ENCODE data around the gene ECHDC3. TPM values are rescaled to one million over a fixed set of nuclear protein-coding genes. Genes with fewer than 3 reads are reported as not detected.

Gene ECHDC3
- total and polyA plus RNA-seq, 2 of the 8 experiments (the other 6 are each of a cell fraction or from before 2014, with no cell fraction given): 15.6 to 19.9 TPM

- Histone ChIP-seq H3K9me3 (ENCODE audit: insufficient read depth in 2 of 2, low read depth in 1 of 2, low read length in 1 of 2) (peaks cover 0 to under 1% of the 10 kb centered on the region in 2 experiments; a peak in 1 of 4 replicates), H2BK20ac (ENCODE audit: low read length) (no peak overlapping the region), H3K23ac (ENCODE audit: insufficient read length) (no peak overlapping the region), H3K14ac (ENCODE audit: insufficient read length) (no peak overlapping the region), H3K79me2 (ENCODE audit: control insufficient read depth in 1 of 2, insufficient read depth in 2 of 2, low read length in 2 of 2) (no peaks in the 10 kb centered on the region), H2AFZ (ENCODE audit: low read length) (0 out of 2 replicates have a peak overlapping the region, but pooled peaks have one; percentile 43), H3K4ac (replicated peaks; ENCODE audit: insufficient read length, low read depth, low read length) (peak overlapping the region; percentile 6), H2BK15ac (ENCODE audit: low read length) (no peak overlapping the region; the same call in 1 of the 2 replicates), H3K36me3 (ENCODE audit: control insufficient read depth in 2 of 4, insufficient read depth in 4 of 4, low read length in 3 of 4) (no peaks in the 10 kb centered on the region), H4K91ac (replicated peaks; ENCODE audit: insufficient read length, low read length) (peak overlapping the region; percentile 79), H4K8ac (ENCODE audit: extremely low read depth, insufficient read depth, low read length) (no peak overlapping the region), H3K27me3 (replicated peaks in 1 of 4; ENCODE audit: control insufficient read depth in 3 of 4, extremely low read depth in 1 of 4, insufficient read depth in 3 of 4, low read length in 3 of 4) (no peaks in the 10 kb centered on the region), H3K4me1 (replicated peaks in 1 of 4; ENCODE audit: control insufficient read depth in 3 of 4, insufficient read depth in 4 of 4, low read length in 3 of 4) (peaks cover 0 to 7% (median 1%) of the 10 kb centered on the region in 4 experiments; a peak in 3 of 7 replicates), H4K20me1 (replicated peaks in 1 of 2; ENCODE audit: control insufficient read depth in 1 of 2, insufficient read depth in 2 of 2, low read length in 2 of 2) (no peaks in the 10 kb centered on the region), H3K4me3 (ENCODE audit: extremely low read depth in 1 of 4, insufficient read depth in 2 of 4, low read depth in 3 of 4, low read length in 4 of 4) (no peak overlapping the region; a peak in 2 of 8 replicates), H3K79me1 (ENCODE audit: low read depth, low read length) (no peaks in the 10 kb centered on the region), H2BK12ac (ENCODE audit: low read depth, low read length) (peak overlapping the region; percentile 3; the same call in 1 of the 2 replicates), H3K27ac (ENCODE audit: low read depth, low read length) (peak overlapping the region; percentile 2; the same call in 1 of the 2 replicates), H3K23me2 (ENCODE audit: low read depth, low read length) (no peaks in the 10 kb centered on the region), H2BK120ac (replicated peaks; ENCODE audit: low read depth, low read length) (no peak overlapping the region), H3K9ac (replicated peaks in 1 of 4; ENCODE audit: extremely low read depth in 1 of 4, low read depth in 3 of 4, low read length in 3 of 4) (no peak overlapping the region), H3K4me2 (ENCODE audit: insufficient read depth in 1 of 2, low read depth in 2 of 2, low read length in 2 of 2) (no peak overlapping the region), H2AK5ac (ENCODE audit: low read depth, low read length) (no peak overlapping the region), H3K56ac (replicated peaks; ENCODE audit: insufficient read length, low read depth, low read length) (no peak overlapping the region), H3K18ac (ENCODE audit: extremely low read depth, low read length) (peak overlapping the region; percentile 25; the same call in 1 of the 2 replicates), H4K5ac (ENCODE audit: insufficient read length, low read depth, low read length) (peak overlapping the region; percentile 16), H2BK5ac (ENCODE audit: low read depth, low read length) (peak overlapping the region; percentile 22; the same call in 1 of the 2 replicates)
- TF ChIP-seq KDM1A (IDR thresholded peaks at IDR 0.05; ENCODE audit: borderline replicate concordance, low read length) (0 out of 2 replicates have a peak, but pooled peaks have one; percentile 14), CHD1 (IDR thresholded peaks at IDR 0.05; ENCODE audit: low read depth, low read length) (no peak), JUN (IDR thresholded peaks at IDR 0.05; ENCODE audit: low read depth, low read length) (no peak), PHF8 (conservative IDR thresholded peaks at IDR 0.05; ENCODE audit: low read depth, low read length) (no peak), MAX (IDR thresholded peaks at IDR 0.05) (peak; percentile 64; the same call in 1 of the 2 replicates)
- DNase-seq (ENCODE audit: low read depth in 1 of 2, low spot score in 2 of 2): no peak
- CTCF ChIA-PET (ENCODE audit: partially characterized antibody): interaction anchor here (0.6 to 7.8 kb wide), 9 partner anchors 8 to 186 kb away, joined by 3 to 55 read pairs (median 5); partner anchors contain the start of gene PROSER2
- POLR2A ChIA-PET (ENCODE audit: partially characterized antibody): interaction anchor here (0.6 kb wide), 2 partner anchors 131 to 234 kb away, joined by 3 to 5 read pairs; no protein-coding TSS in a partner anchor
- FAIRE-seq: no peak
- WGBS, 2 experiments (ENCODE audit: extremely low coverage in 1 of 2, insufficient coverage in 1 of 2, insufficient read length in 1 of 2, insufficient replicate concordance in 2 of 2, low coverage in 1 of 2, low lambda C conversion rate in 2 of 2, missing lambda C conversion rate in 1 of 2): 80% methylated on average over 18 of the region's 18 CpGs; no CpG with 5 or more reads in 1 of the 2 experiments
Observed at GRCh38 chr10:11798845-11799735, 56.9 kb downstream of the ECHDC3 start.

Measured in H1 (cell line).